ENCODE data around the gene FARSB. TPM values are rescaled to one million over a fixed set of nuclear protein-coding genes. Genes with fewer than 3 reads are reported as not detected.

FARSB gene
- polyA plus RNA-seq, 3 donors, result 5.8 to 10.9 (median 8.4) TPM

DNA sequence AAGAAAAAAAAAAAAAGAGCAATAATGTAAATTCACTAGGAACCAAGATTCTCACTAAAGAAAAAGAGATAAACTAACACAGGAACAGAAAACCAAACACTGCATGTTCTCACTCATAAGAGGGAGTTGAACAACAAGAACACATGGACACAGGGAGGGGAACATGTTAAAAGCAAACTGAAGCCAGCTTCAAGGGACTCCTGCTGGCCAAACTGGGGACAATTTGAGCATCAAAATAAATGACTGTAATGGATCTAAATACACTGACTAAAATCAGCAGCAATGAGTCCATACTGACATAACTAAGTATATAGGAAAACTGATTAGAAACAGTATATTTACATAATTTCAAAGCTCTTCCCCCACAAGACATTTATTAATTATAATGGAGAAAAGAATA is 73.0 kb downstream of the FARSB start:
- peaks cover 11 to 25% of the 10 kb centered on the region in 2 donors for H3K36me3 ChIP-seq (replicated peaks in 1 of 2; ENCODE audit: control insufficient read depth in 1 of 2, insufficient read depth in 2 of 2, low read length in 2 of 2)
- Mint-ChIP-seq H3K9me3 (peaks cover 3 to 16% (median 8%) of the 10 kb centered on the region in 7 donors), H3K36me3 (peaks cover 61 to 62% of the 10 kb centered on the region in 2 donors), H3K27me3 (ENCODE audit: low read depth in 3 of 3) (no peaks in the 10 kb centered on the region), H3K4me3 (no peak overlapping the region), H3K4me1 (peaks cover 6% of the 10 kb centered on the region), H3K27ac (no peak overlapping the region)
- H3K27me3 ChIP-seq (ENCODE audit: control insufficient read depth in 2 of 2, insufficient read depth in 2 of 2, low read length in 2 of 2), result no peaks in the 10 kb centered on the region
- no peaks in the 10 kb centered on the region for H3K4me1 ChIP-seq (ENCODE audit: control insufficient read depth in 1 of 2, insufficient read depth in 2 of 2, low read length in 2 of 2)
- no peak overlapping the region for H3K9ac ChIP-seq (ENCODE audit: insufficient read depth, low read length, poor library complexity, severe bottlenecking)
- peaks cover 0 to 9% of the 10 kb centered on the region in 2 donors for H3K9me3 ChIP-seq (replicated peaks in 1 of 2; ENCODE audit: control insufficient read depth in 1 of 2, insufficient read depth in 1 of 2, low read length in 2 of 2)
- no peaks in the 10 kb centered on the region for H4K20me1 ChIP-seq (ENCODE audit: insufficient read depth, low read length)
- H3K4me2 ChIP-seq (replicated peaks; ENCODE audit: extremely low read depth, low read length, poor library complexity, severe bottlenecking), result no peak overlapping the region
- TF ChIP-seq, protein P1, sequence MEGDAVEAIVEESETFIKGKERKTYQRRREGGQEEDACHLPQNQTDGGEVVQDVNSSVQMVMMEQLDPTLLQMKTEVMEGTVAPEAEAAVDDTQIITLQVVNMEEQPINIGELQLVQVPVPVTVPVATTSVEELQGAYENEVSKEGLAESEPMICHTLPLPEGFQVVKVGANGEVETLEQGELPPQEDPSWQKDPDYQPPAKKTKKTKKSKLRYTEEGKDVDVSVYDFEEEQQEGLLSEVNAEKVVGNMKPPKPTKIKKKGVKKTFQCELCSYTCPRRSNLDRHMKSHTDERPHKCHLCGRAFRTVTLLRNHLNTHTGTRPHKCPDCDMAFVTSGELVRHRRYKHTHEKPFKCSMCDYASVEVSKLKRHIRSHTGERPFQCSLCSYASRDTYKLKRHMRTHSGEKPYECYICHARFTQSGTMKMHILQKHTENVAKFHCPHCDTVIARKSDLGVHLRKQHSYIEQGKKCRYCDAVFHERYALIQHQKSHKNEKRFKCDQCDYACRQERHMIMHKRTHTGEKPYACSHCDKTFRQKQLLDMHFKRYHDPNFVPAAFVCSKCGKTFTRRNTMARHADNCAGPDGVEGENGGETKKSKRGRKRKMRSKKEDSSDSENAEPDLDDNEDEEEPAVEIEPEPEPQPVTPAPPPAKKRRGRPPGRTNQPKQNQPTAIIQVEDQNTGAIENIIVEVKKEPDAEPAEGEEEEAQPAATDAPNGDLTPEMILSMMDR (IDR thresholded peaks at IDR 0.05), result peak; percentile 31
- H2AFZ ChIP-seq (ENCODE audit: insufficient read depth, low read depth, low read length, poor library complexity, severe bottlenecking), result no peak overlapping the region
- H3K27ac ChIP-seq (ENCODE audit: low read depth in 1 of 2, low read length in 2 of 2), result no peak overlapping the region
- DNase-seq, result no peak
- H3K4me3 ChIP-seq (replicated peaks in 1 of 3; ENCODE audit: low read depth in 2 of 3, low read length in 3 of 3), result no peak overlapping the region
- H3K79me2 ChIP-seq (ENCODE audit: insufficient read depth, low read length), result no peaks in the 10 kb centered on the region
- intact Hi-C loops (cut with micrococcal nuclease), result no loop called here

DNA sequence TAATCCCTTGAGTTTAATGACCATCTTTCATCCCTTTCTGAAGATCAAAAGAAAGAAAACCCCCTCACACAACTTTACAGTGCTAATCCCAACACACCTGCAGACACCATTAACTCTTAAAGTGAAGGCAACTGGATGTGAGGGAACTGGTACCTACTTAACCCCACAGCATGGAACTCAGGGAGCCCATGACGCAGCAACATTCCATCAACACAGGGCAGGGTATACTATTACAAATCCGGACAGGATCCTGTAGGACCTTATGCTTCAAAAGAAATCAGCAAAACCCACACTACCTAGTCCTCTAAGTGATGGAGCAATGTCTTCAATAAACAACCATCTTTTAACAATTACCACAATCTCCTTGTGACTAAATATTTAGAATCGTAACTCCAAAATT is 78.6 kb downstream of the FARSB start:
- Histone ChIP-seq H3K4me1 (ENCODE audit: control insufficient read depth in 1 of 2, insufficient read depth in 2 of 2, low read length in 2 of 2) (no peaks in the 10 kb centered on the region), H3K9ac (ENCODE audit: insufficient read depth, low read length, poor library complexity, severe bottlenecking) (no peak overlapping the region), H3K79me2 (ENCODE audit: insufficient read depth, low read length) (no peaks in the 10 kb centered on the region), H3K9me3 (replicated peaks in 1 of 2; ENCODE audit: control insufficient read depth in 1 of 2, insufficient read depth in 1 of 2, low read length in 2 of 2) (no peaks in the 10 kb centered on the region), H3K36me3 (replicated peaks in 1 of 2; ENCODE audit: control insufficient read depth in 1 of 2, insufficient read depth in 2 of 2, low read length in 2 of 2) (peaks cover 17 to 59% of the 10 kb centered on the region in 2 donors), H3K27me3 (ENCODE audit: control insufficient read depth in 2 of 2, insufficient read depth in 2 of 2, low read length in 2 of 2) (no peaks in the 10 kb centered on the region), H3K4me3 (replicated peaks in 1 of 3; ENCODE audit: low read depth in 2 of 3, low read length in 3 of 3) (no peak overlapping the region), H3K4me2 (replicated peaks; ENCODE audit: extremely low read depth, low read length, poor library complexity, severe bottlenecking) (no peak overlapping the region), H4K20me1 (ENCODE audit: insufficient read depth, low read length) (no peaks in the 10 kb centered on the region), H3K27ac (ENCODE audit: low read depth in 1 of 2, low read length in 2 of 2) (no peak overlapping the region), H2AFZ (ENCODE audit: insufficient read depth, low read depth, low read length, poor library complexity, severe bottlenecking) (no peak overlapping the region)
- TF ChIP-seq, protein P1 (IDR thresholded peaks at IDR 0.05), result no peak
- H3K9me3 Mint-ChIP-seq, result no peaks in the 10 kb centered on the region
- no CpG with 5 or more reads among the region's 3 CpGs for WGBS (ENCODE audit: insufficient coverage)
- peak overlapping the region in 1 of 7 donors; percentile 55 for H3K27ac Mint-ChIP-seq
- intact Hi-C loops (cut with micrococcal nuclease), result no loop called here
- H3K4me3 Mint-ChIP-seq, result no peak overlapping the region
- H3K36me3 Mint-ChIP-seq, result peaks cover 38 to 47% of the 10 kb centered on the region in 2 donors
- peaks cover 3% of the 10 kb centered on the region for H3K4me1 Mint-ChIP-seq
- H3K27me3 Mint-ChIP-seq (ENCODE audit: low read depth in 3 of 3), result no peaks in the 10 kb centered on the region
- no peak for DNase-seq

All from CD14-positive monocyte (primary cell).